ENCODE measurements around the gene C12orf50. TPM values are rescaled to one million over a fixed set of nuclear protein-coding genes. Genes with fewer than 3 reads are reported as not detected.

Gene C12orf50
- total RNA-seq, 6 experiments from 2014 or later = not detected

DNA sequence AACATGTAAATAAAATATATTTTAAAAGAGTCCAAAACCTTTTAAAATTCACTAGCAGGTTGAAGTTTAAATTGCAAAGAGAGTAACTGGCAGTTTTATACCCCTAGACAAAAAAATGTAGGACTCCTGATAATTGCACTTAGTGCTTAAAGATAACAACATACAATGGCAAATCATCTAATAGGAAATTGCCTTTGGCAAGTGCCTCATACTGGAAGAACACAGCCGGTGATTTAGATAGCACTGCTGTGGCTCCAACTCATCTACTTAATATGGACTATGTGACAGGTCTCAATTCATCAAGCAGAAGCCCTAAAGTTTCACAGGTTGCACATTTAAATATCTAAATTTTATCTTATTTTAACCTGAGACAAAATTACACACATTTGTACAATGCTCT lies 13.4 kb downstream of the C12orf50 start:
- Mint-ChIP-seq H3K27me3 (ENCODE audit: insufficient read depth) (no peaks in the 10 kb centered on the region; the same call in none of the 2 replicates), H3K27ac (no peak overlapping the region), H3K4me1 (ENCODE audit: low read depth) (no peaks in the 10 kb centered on the region), H3K4me3 (no peak overlapping the region), H3K36me3 (ENCODE audit: low read depth) (no peaks in the 10 kb centered on the region), H3K9me3 (peaks cover 8% of the 10 kb centered on the region)
- DNase-seq = no peak
- no peak for TF ChIP-seq CTCF (IDR thresholded peaks at IDR 0.05)

DNA sequence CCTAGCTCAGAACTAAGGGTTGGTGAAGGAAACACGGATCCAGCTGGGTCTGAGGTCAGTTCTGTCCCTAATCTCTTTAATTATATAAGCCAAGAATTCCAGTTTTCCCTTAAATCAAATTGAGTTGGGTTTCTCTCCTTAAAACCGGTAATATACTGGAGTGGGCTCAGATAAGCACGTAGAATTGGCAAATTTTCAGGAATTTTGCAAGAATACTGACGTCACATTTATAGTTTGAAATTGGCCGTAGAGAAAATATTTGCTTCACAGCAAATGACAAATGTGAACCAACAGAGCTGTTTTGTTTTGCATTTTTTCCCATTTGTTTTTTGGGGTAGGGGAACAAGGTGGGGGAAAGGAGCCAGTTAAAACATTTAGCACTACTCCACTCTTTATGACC lies 17.4 kb downstream of the C12orf50 start:
- H3K36me3 Mint-ChIP-seq (ENCODE audit: low read depth) = no peaks in the 10 kb centered on the region
- H3K9me3 Mint-ChIP-seq = no peaks in the 10 kb centered on the region
- no peaks in the 10 kb centered on the region for H3K4me1 Mint-ChIP-seq (ENCODE audit: low read depth)
- no peak overlapping the region for H3K4me3 Mint-ChIP-seq
- H3K27me3 Mint-ChIP-seq (ENCODE audit: insufficient read depth) = no peaks in the 10 kb centered on the region; the same call in none of the 2 replicates
- no peak for DNase-seq
- no peak for TF ChIP-seq CTCF (IDR thresholded peaks at IDR 0.05)
- no peak overlapping the region for H3K27ac Mint-ChIP-seq

- no peak for DNase-seq
- Mint-ChIP-seq H3K4me1 (ENCODE audit: low read depth) (no peaks in the 10 kb centered on the region), H3K9me3 (no peaks in the 10 kb centered on the region), H3K27me3 (ENCODE audit: insufficient read depth) (no peaks in the 10 kb centered on the region), H3K27ac (no peak overlapping the region), H3K4me3 (no peak overlapping the region), H3K36me3 (ENCODE audit: low read depth) (no peaks in the 10 kb centered on the region)
- no peak for TF ChIP-seq CTCF (IDR thresholded peaks at IDR 0.05)
Measured at GRCh38 chr12:88006351-88006750, 22.9 kb downstream of the C12orf50 start.

DNA sequence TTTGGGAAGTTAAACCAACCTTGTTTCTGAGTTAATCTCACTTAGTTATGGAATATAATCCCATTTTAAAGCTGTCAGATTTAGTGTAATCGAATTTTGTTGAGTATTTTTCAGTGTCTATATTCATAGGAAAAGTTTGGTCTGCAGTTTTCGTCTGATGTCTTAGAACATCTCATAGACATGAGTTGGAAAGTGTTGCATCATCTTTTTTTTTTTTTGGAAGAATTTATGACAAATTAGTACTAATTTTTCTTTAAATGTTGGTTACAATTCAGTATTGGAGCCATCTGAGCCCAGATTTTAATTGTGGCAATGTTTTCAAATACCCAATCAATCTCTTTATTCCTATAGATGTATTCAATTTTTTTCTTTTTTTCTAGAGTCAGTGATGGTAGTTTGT lies 27.9 kb downstream of the C12orf50 start:
- Mint-ChIP-seq H3K4me3 (no peak overlapping the region), H3K27me3 (ENCODE audit: insufficient read depth) (no peaks in the 10 kb centered on the region; the same call in 1 of the 2 replicates), H3K36me3 (ENCODE audit: low read depth) (no peaks in the 10 kb centered on the region), H3K27ac (no peak overlapping the region), H3K4me1 (ENCODE audit: low read depth) (no peaks in the 10 kb centered on the region), H3K9me3 (no peaks in the 10 kb centered on the region)
- no peak for TF ChIP-seq CTCF (IDR thresholded peaks at IDR 0.05)
- no peak for DNase-seq

DNA sequence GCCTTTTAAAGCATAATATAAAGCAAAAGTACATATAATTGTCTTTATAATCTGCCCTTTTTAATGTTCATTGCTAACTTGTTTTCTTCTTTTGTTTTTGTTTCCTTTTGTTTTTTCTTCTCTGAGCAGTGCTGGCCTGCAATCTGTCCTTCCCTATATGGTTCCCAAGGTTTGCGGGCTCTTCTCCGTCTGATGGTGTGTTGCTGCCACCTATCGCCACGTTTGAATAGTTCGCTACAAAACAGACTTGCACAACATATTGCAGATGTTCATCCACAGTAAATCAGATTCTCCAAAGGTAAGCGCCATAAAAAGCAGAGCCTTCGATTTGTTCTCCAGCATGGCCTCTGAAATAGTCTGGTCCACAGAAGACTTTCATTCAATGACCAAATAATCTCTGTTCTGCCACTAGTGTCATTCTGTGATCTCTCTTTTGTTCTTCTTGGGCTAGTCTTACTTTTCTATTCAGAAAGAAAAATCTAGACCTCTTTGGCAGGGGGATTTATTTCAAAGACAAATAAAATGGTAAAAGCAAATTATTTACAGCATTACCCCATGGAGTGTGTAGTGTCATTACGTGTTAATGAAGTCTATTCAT lies 33.5 kb downstream of the C12orf50 start:
- Mint-ChIP-seq H3K36me3 (ENCODE audit: low read depth) (no peaks in the 10 kb centered on the region), H3K9me3 (no peaks in the 10 kb centered on the region), H3K27me3 (ENCODE audit: insufficient read depth) (no peaks in the 10 kb centered on the region; the same call in 1 of the 2 replicates), H3K4me3 (no peak overlapping the region), H3K27ac (no peak overlapping the region), H3K4me1 (ENCODE audit: low read depth) (no peaks in the 10 kb centered on the region)
- peak; percentile 53 for DNase-seq
- TF ChIP-seq CTCF (IDR thresholded peaks at IDR 0.05) = peak; percentile 84
